Skeletal muscle satellite cell (primary cell): ENCODE results near the gene ZNF587.

Experiments used
- H3K27me3 ChIP-seq: 2 replicates; pipeline ENCODE4 v1.7.0; 2013; ENCODE audit warnings: low read length; ENCODE audit not compliant: control insufficient read depth, insufficient read depth
- H3K36me3 ChIP-seq: 2 replicates; pipeline ENCODE4 v1.7.0; 2013; ENCODE audit warnings: mild to moderate bottlenecking, control low read depth, low read length; ENCODE audit not compliant: insufficient read depth
- H3K4me1 ChIP-seq: 2 replicates; pipeline ENCODE4 v1.7.0; 2013; ENCODE audit warnings: low read length; ENCODE audit not compliant: control insufficient read depth, insufficient read depth
- H3K4me2 ChIP-seq: 2 replicates; pipeline ENCODE4 v1.7.0; 2013; ENCODE audit warnings: mild to moderate bottlenecking, low read length
- H3K4me3 ChIP-seq: 2 replicates; pipeline ENCODE4 v1.7.0; 2013; ENCODE audit warnings: low read length
- H3K9ac ChIP-seq: 2 replicates; pipeline ENCODE4 v1.7.0; 2013; ENCODE audit warnings: mild to moderate bottlenecking, low read depth, low read length, moderate library complexity
- H3K9me3 ChIP-seq: replicated peaks from 2 replicates; pipeline ENCODE4 v1.7.0; 2013; ENCODE audit warnings: mild to moderate bottlenecking, control low read depth, low read length

ZNF587 gene

GRCh38 chr19:57900311-57900710 lies 50.7 kb downstream of the ZNF587 start:
- Histone ChIP-seq H3K4me2 (no peak overlapping the region), H3K4me1 (no peaks in the 10 kb centered on the region), H3K9ac (no peak overlapping the region), H3K27me3 (no peaks in the 10 kb centered on the region), H3K36me3 (no peaks in the 10 kb centered on the region), H3K4me3 (no peak overlapping the region), H3K9me3 (no peaks in the 10 kb centered on the region)

- H3K36me3 ChIP-seq = peaks cover 11% of the 10 kb centered on the region
- no peak overlapping the region for H3K9ac ChIP-seq
- H3K27me3 ChIP-seq = no peaks in the 10 kb centered on the region
- no peak overlapping the region for H3K4me2 ChIP-seq
- H3K4me1 ChIP-seq = no peaks in the 10 kb centered on the region
- no peak overlapping the region for H3K4me3 ChIP-seq
- H3K9me3 ChIP-seq = no peaks in the 10 kb centered on the region
Observed at GRCh38 chr19:57903618-57904184, 54.0 kb downstream of the ZNF587 start.

GRCh38 chr19:57905258-57905657 lies 55.6 kb downstream of the ZNF587 start:
- Histone ChIP-seq H3K4me2 (no peak overlapping the region), H3K27me3 (no peaks in the 10 kb centered on the region), H3K36me3 (peaks cover 17% of the 10 kb centered on the region), H3K9me3 (no peaks in the 10 kb centered on the region), H3K4me1 (no peaks in the 10 kb centered on the region), H3K4me3 (no peak overlapping the region), H3K9ac (no peak overlapping the region)

GRCh38 chr19:57907394-57907793 lies 57.7 kb downstream of the ZNF587 start:
- peaks cover 33% of the 10 kb centered on the region for H3K36me3 ChIP-seq
- no peak overlapping the region for H3K4me3 ChIP-seq
- no peaks in the 10 kb centered on the region for H3K9me3 ChIP-seq

GRCh38 chr19:57914531-57914930 lies 64.9 kb downstream of the ZNF587 start:
- Histone ChIP-seq H3K4me1 (peaks cover 8% of the 10 kb centered on the region), H3K27me3 (no peaks in the 10 kb centered on the region), H3K36me3 (peaks cover 26% of the 10 kb centered on the region), H3K4me3 (no peak overlapping the region), H3K4me2 (no peak overlapping the region), H3K9ac (no peak overlapping the region), H3K9me3 (no peaks in the 10 kb centered on the region)

More at GRCh38 chr19:57907394-57907793, 57.7 kb downstream of the ZNF587 start:
- H3K27me3 ChIP-seq = no peaks in the 10 kb centered on the region
- no peaks in the 10 kb centered on the region for H3K4me1 ChIP-seq
- no peak overlapping the region for H3K9ac ChIP-seq
- H3K4me2 ChIP-seq = no peak overlapping the region
